Measurements from ENCODE around the gene RBP2. TPM values are rescaled to one million over a fixed set of nuclear protein-coding genes. Genes with fewer than 3 reads are reported as not detected.
A peak's percentile ranks its signal among the peaks of the same experiment; 100 is the strongest.

Gene RBP2
- not detected in 3 replicates for total RNA-seq
- long read RNA-seq = 0 reads

- DNase-seq (ENCODE audit: low spot score) = no peak
- Mint-ChIP-seq H3K36me3 (ENCODE audit: low read depth) (no peaks in the 10 kb centered on the region), H3K4me1 (ENCODE audit: low read depth) (peaks cover 8% of the 10 kb centered on the region), H3K9me3 (ENCODE audit: low read depth) (no peaks in the 10 kb centered on the region), H3K27me3 (ENCODE audit: low read depth) (no peaks in the 10 kb centered on the region), H3K27ac (ENCODE audit: unreplicated experiment) (no peak within 1 kb of the TSS), H3K4me3 (ENCODE audit: unreplicated experiment) (no peak within 1 kb of the TSS)
- no peak for TF ChIP-seq CTCF (IDR thresholded peaks at IDR 0.05)
Observed at GRCh38 chr3:139476348-139476747, at the start of gene RBP2. RBP2 (minus strand) TSS chr3:139476516; CDS start chr3:139476459, 57 bp downstream.

- Mint-ChIP-seq H3K9me3 (ENCODE audit: low read depth) (no peaks in the 10 kb centered on the region), H3K4me1 (ENCODE audit: low read depth) (peaks cover 7% of the 10 kb centered on the region), H3K36me3 (ENCODE audit: low read depth) (peaks cover 4% of the 10 kb centered on the region), H3K27ac (ENCODE audit: unreplicated experiment) (no peak overlapping the region), H3K27me3 (ENCODE audit: low read depth) (no peaks in the 10 kb centered on the region), H3K4me3 (ENCODE audit: unreplicated experiment) (no peak overlapping the region)
- no peak for DNase-seq (ENCODE audit: low spot score)
- no peak for TF ChIP-seq CTCF (IDR thresholded peaks at IDR 0.05)
Observed at GRCh38 chr3:139524841-139525636, 48.7 kb upstream of the RBP2 start.

- Mint-ChIP-seq H3K9me3 (ENCODE audit: low read depth) (no peaks in the 10 kb centered on the region), H3K27ac (ENCODE audit: unreplicated experiment) (no peak overlapping the region), H3K36me3 (ENCODE audit: low read depth) (peaks cover 4% of the 10 kb centered on the region), H3K27me3 (ENCODE audit: low read depth) (no peaks in the 10 kb centered on the region), H3K4me1 (ENCODE audit: low read depth) (no peaks in the 10 kb centered on the region), H3K4me3 (ENCODE audit: unreplicated experiment) (no peak overlapping the region)
- TF ChIP-seq CTCF (IDR thresholded peaks at IDR 0.05) = no peak
- no peak for DNase-seq (ENCODE audit: low spot score)
Observed at GRCh38 chr3:139523718-139524117, 47.4 kb upstream of the RBP2 start.

- no peak overlapping the region for H3K4me3 Mint-ChIP-seq (ENCODE audit: unreplicated experiment)
- no peak for DNase-seq (ENCODE audit: low spot score)
- peaks cover 4% of the 10 kb centered on the region for H3K36me3 Mint-ChIP-seq (ENCODE audit: low read depth)
- no peak for TF ChIP-seq CTCF (IDR thresholded peaks at IDR 0.05)
- no peaks in the 10 kb centered on the region for H3K27me3 Mint-ChIP-seq (ENCODE audit: low read depth)
- no peaks in the 10 kb centered on the region for H3K9me3 Mint-ChIP-seq (ENCODE audit: low read depth)
- no peak overlapping the region for H3K27ac Mint-ChIP-seq (ENCODE audit: unreplicated experiment)
- H3K4me1 Mint-ChIP-seq (ENCODE audit: low read depth) = no peaks in the 10 kb centered on the region
Observed at GRCh38 chr3:139523166-139523565, 46.9 kb upstream of the RBP2 start.

- peaks cover 4% of the 10 kb centered on the region for H3K36me3 Mint-ChIP-seq (ENCODE audit: low read depth)
- no peaks in the 10 kb centered on the region for H3K4me1 Mint-ChIP-seq (ENCODE audit: low read depth)
- no peak overlapping the region for H3K27ac Mint-ChIP-seq (ENCODE audit: unreplicated experiment)
- H3K27me3 Mint-ChIP-seq (ENCODE audit: low read depth) = no peaks in the 10 kb centered on the region
- TF ChIP-seq CTCF (IDR thresholded peaks at IDR 0.05) = peak; percentile 9
- H3K9me3 Mint-ChIP-seq (ENCODE audit: low read depth) = no peaks in the 10 kb centered on the region
- DNase-seq (ENCODE audit: low spot score) = no peak
- no peak overlapping the region for H3K4me3 Mint-ChIP-seq (ENCODE audit: unreplicated experiment)
Observed at GRCh38 chr3:139522421-139522820, 46.1 kb upstream of the RBP2 start.
